LNCAP (cell line): Measurements from ENCODE around the gene PTPRN2.

Experiments
- CTCF ChIP-seq: fragments of 450-650 bp; IDR thresholded peaks from 2 replicates; pipeline ENCODE4 v1.5.1; 2017; ENCODE audit warnings: mild to moderate bottlenecking

The PTPRN2 gene

GRCh38 chr7:157795643-157796042, 792.0 kb downstream of the PTPRN2 start:
- TF ChIP-seq CTCF, result no peak

- TF ChIP-seq CTCF, result no peak
Observed at GRCh38 chr7:157795199-157795598, 792.4 kb downstream of the PTPRN2 start.

GRCh38 chr7:157794746-157795065, 792.9 kb downstream of the PTPRN2 start:
- TF ChIP-seq CTCF, result no peak

GRCh38 chr7:157793973-157794745, 793.5 kb downstream of the PTPRN2 start:
- no peak for TF ChIP-seq CTCF

- no peak for TF ChIP-seq CTCF
Observed at GRCh38 chr7:157793087-157793353, 794.6 kb downstream of the PTPRN2 start.

GRCh38 chr7:157792241-157793086, 795.2 kb downstream of the PTPRN2 start:
- no peak for TF ChIP-seq CTCF

GRCh38 chr7:157791666-157792065, 796.0 kb downstream of the PTPRN2 start:
- no peak for TF ChIP-seq CTCF
